Osteoblast (primary cell): ENCODE data around the gene ARFGAP2. TPM values are rescaled to one million over a fixed set of nuclear protein-coding genes. Genes with fewer than 3 reads are reported as not detected.
A peak's percentile ranks its signal among the peaks of the same experiment; 100 is the strongest.
"Not testable (repeated sequence)": the region's sequence is repeated elsewhere in the genome, so short reads cannot be mapped to it uniquely, and the experiment has no call there.

ENCODE experiments used
- DNase-seq: peaks from one replicate; pipeline ENCODE4 v3.0.0; 2011; ENCODE audit warnings: low spot score, mixed read lengths; ENCODE audit not compliant: insufficient read length; ENCODE audit errors: missing footprints
- H2AFZ ChIP-seq: 2 replicates; pipeline ENCODE4 v1.6.0; 2011; ENCODE audit warnings: mild to moderate bottlenecking, low read length
- H3K27ac ChIP-seq: 2 replicates; pipeline ENCODE4 v1.5.1; 2011; ENCODE audit warnings: mild to moderate bottlenecking, low read depth, low read length, moderate library complexity
- H3K27me3 ChIP-seq: 2 replicates; pipeline ENCODE4 v1.6.0; 2012; ENCODE audit warnings: mild to moderate bottlenecking, control low read depth, inconsistent platforms, low read length, moderate library complexity; ENCODE audit not compliant: insufficient read depth
- H3K36me3 ChIP-seq: 2 replicates; pipeline ENCODE4 v1.5.1; 2011; ENCODE audit warnings: mild to moderate bottlenecking, low read length, control low read depth, moderate library complexity; ENCODE audit not compliant: insufficient read depth
- H3K4me1 ChIP-seq: 2 replicates; pipeline ENCODE4 v1.5.1; 2011; ENCODE audit warnings: mild to moderate bottlenecking, low read length, control low read depth, moderate library complexity; ENCODE audit not compliant: insufficient read depth
- H3K4me2 ChIP-seq: 2 replicates; pipeline ENCODE4 v1.6.0; 2011; ENCODE audit warnings: mild to moderate bottlenecking, low read length; ENCODE audit not compliant: insufficient read depth
- H3K4me3 ChIP-seq: fragments of 200-600 bp; sonication (generic); 3 replicates; pipeline ENCODE4 v1.5.1; 2012; ENCODE audit warnings: mild to moderate bottlenecking, low read length, inconsistent platforms; ENCODE audit not compliant: insufficient read depth
- H3K79me2 ChIP-seq: 2 replicates; pipeline ENCODE4 v1.6.0; 2012; ENCODE audit warnings: mild to moderate bottlenecking, low read length, control low read depth, inconsistent platforms; ENCODE audit not compliant: insufficient read depth
- H3K9me3 ChIP-seq: 2 replicates; pipeline ENCODE4 v1.5.1; 2011; ENCODE audit warnings: low read depth, low read length, control low read depth
- H4K20me1 ChIP-seq: 2 replicates; pipeline ENCODE4 v1.6.0; 2012; ENCODE audit warnings: mild to moderate bottlenecking, low read length, control low read depth; ENCODE audit not compliant: insufficient read depth
- total RNA-seq: library from RNA; depleted of rRNA; stranded (reverse); fragments of >200 nt; gene quantifications from 2 replicates; pipeline ENCODE4 v1.2.3, GENCODE V29; 2012
- TF ChIP-seq, protein P1 (sequence below): IDR thresholded peaks from 2 replicates; pipeline ENCODE4 v1.5.1; 2011; ENCODE audit warnings: mild to moderate bottlenecking, low read depth, low read length, moderate library complexity; ENCODE audit errors: extremely low read depth

The ARFGAP2 gene
- total RNA-seq, 1 donor = 139 TPM

- H3K4me2 ChIP-seq = peak overlapping the region; percentile 26
- no peak overlapping the region for H2AFZ ChIP-seq
- DNase-seq = no peak
- H4K20me1 ChIP-seq = peaks cover 6% of the 10 kb centered on the region
- TF ChIP-seq, protein P1, sequence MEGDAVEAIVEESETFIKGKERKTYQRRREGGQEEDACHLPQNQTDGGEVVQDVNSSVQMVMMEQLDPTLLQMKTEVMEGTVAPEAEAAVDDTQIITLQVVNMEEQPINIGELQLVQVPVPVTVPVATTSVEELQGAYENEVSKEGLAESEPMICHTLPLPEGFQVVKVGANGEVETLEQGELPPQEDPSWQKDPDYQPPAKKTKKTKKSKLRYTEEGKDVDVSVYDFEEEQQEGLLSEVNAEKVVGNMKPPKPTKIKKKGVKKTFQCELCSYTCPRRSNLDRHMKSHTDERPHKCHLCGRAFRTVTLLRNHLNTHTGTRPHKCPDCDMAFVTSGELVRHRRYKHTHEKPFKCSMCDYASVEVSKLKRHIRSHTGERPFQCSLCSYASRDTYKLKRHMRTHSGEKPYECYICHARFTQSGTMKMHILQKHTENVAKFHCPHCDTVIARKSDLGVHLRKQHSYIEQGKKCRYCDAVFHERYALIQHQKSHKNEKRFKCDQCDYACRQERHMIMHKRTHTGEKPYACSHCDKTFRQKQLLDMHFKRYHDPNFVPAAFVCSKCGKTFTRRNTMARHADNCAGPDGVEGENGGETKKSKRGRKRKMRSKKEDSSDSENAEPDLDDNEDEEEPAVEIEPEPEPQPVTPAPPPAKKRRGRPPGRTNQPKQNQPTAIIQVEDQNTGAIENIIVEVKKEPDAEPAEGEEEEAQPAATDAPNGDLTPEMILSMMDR = no peak
- H3K79me2 ChIP-seq = no peaks in the 10 kb centered on the region
- H3K36me3 ChIP-seq = no peaks in the 10 kb centered on the region
- no peaks in the 10 kb centered on the region for H3K9me3 ChIP-seq
- H3K4me1 ChIP-seq = peaks cover 6% of the 10 kb centered on the region
- no peaks in the 10 kb centered on the region for H3K27me3 ChIP-seq
- no peak overlapping the region for H3K4me3 ChIP-seq
- peak overlapping the region; percentile 2 for H3K27ac ChIP-seq
Observed at GRCh38 chr11:47124675-47125074, 52.0 kb downstream of the ARFGAP2 start.

GRCh38 chr11:47123094-47123493, 53.6 kb downstream of the ARFGAP2 start:
- no peaks in the 10 kb centered on the region for H3K9me3 ChIP-seq
- peaks cover 6% of the 10 kb centered on the region for H4K20me1 ChIP-seq
- no peak overlapping the region for H2AFZ ChIP-seq
- H3K36me3 ChIP-seq = no peaks in the 10 kb centered on the region
- H3K79me2 ChIP-seq = no peaks in the 10 kb centered on the region
- no peak overlapping the region for H3K4me3 ChIP-seq
- no peaks in the 10 kb centered on the region for H3K27me3 ChIP-seq
- no peak overlapping the region for H3K4me2 ChIP-seq
- DNase-seq = no peak
- H3K27ac ChIP-seq = no peak overlapping the region
- TF ChIP-seq, protein P1 = no peak
- peaks cover 6% of the 10 kb centered on the region for H3K4me1 ChIP-seq

DNA sequence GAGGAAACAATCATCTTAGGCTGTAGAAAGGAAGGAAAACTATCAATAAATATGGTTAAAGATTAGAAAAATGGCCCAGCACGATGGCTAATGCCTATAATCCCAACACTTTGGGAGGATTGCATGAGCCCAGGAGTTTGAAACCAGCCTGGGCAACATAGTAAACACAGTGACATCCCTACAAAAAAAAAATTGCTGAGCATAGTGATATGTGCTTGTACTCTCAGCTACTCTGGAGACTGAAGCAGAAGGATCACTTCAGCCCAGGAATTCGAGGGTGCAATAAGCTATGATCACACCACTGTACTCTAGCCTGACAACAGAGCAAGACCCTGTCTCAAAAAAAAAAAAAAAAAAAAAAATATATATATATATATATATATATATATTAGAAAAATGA, 54.9 kb downstream of the ARFGAP2 start:
- Histone ChIP-seq H3K79me2 (no peaks in the 10 kb centered on the region), H2AFZ (no peak overlapping the region), H3K9me3 (no peaks in the 10 kb centered on the region), H3K27me3 (no peaks in the 10 kb centered on the region), H3K36me3 (no peaks in the 10 kb centered on the region), H3K4me2 (no peak overlapping the region), H3K4me1 (peaks cover 6% of the 10 kb centered on the region), H4K20me1 (peaks cover 6% of the 10 kb centered on the region), H3K27ac (no peak overlapping the region), H3K4me3 (no peak overlapping the region)
- DNase-seq = no peak
- TF ChIP-seq, protein P1 = no peak

- H2AFZ ChIP-seq = no peak overlapping the region
- H3K4me1 ChIP-seq = peaks cover 6% of the 10 kb centered on the region
- DNase-seq = no peak
- H4K20me1 ChIP-seq = peaks cover 6% of the 10 kb centered on the region
- no peaks in the 10 kb centered on the region for H3K36me3 ChIP-seq
- H3K27me3 ChIP-seq = no peaks in the 10 kb centered on the region
- H3K27ac ChIP-seq = no peak overlapping the region
- TF ChIP-seq, protein P1 = no peak
- no peak overlapping the region for H3K4me3 ChIP-seq
- H3K9me3 ChIP-seq = no peaks in the 10 kb centered on the region
- H3K4me2 ChIP-seq = no peak overlapping the region
- H3K79me2 ChIP-seq = no peaks in the 10 kb centered on the region
Observed at GRCh38 chr11:47121056-47121455, 55.6 kb downstream of the ARFGAP2 start.

- H2AFZ ChIP-seq, H3K27ac ChIP-seq, H3K9me3 ChIP-seq, H3K4me2 ChIP-seq, DNase-seq, H3K27me3 ChIP-seq, H3K79me2 ChIP-seq, H4K20me1 ChIP-seq, H3K36me3 ChIP-seq, H3K4me1 ChIP-seq, H3K4me3 ChIP-seq: not testable (repeated sequence)
Observed at GRCh38 chr11:47118958-47119688, 57.6 kb downstream of the ARFGAP2 start.
